Hematopoietic multipotent progenitor cell treated with erythropoietin and hydrocortisone succinate and interleukin-3 and kit ligand, for 15 days (in vitro differentiated cells): Measurements from ENCODE around the gene FADD.
"Not testable (repeated sequence)": the region's sequence is repeated elsewhere in the genome, so short reads cannot be mapped to it uniquely, and the experiment has no call there.

ENCODE experiments used
- DNase-seq: peaks from one replicate; pipeline ENCODE4 v3.0.0-alpha.2; 2015; ENCODE audit warnings: low spot score

Gene FADD

GRCh38 chr11:70182266-70182665 is 20.8 kb upstream of the FADD start:
- DNase-seq: no peak

GRCh38 chr11:70183032-70183431 is 20.1 kb upstream of the FADD start:
- no peak for DNase-seq

- DNase-seq: no peak
Measured at GRCh38 chr11:70183483-70184176, 19.5 kb upstream of the FADD start.

- DNase-seq: no peak
Measured at GRCh38 chr11:70184396-70184795, 18.7 kb upstream of the FADD start.

GRCh38 chr11:70185348-70186055 is 17.6 kb upstream of the FADD start:
- DNase-seq: no peak

- no peak for DNase-seq
Measured at GRCh38 chr11:70186420-70186819, 16.7 kb upstream of the FADD start.

- DNase-seq: no peak
Measured at GRCh38 chr11:70186936-70187335, 16.2 kb upstream of the FADD start.

GRCh38 chr11:70187771-70188170 is 15.3 kb upstream of the FADD start:
- no peak for DNase-seq

- no peak for DNase-seq
Measured at GRCh38 chr11:70189622-70190021, 13.5 kb upstream of the FADD start.

- DNase-seq: peak; percentile 55
Measured at GRCh38 chr11:70191495-70192140, 11.5 kb upstream of the FADD start.

- no peak for DNase-seq
Measured at GRCh38 chr11:70192666-70193410, 10.3 kb upstream of the FADD start.

- peak; percentile 10 for DNase-seq
Measured at GRCh38 chr11:70193411-70194292, 9.4 kb upstream of the FADD start.

- no peak for DNase-seq
Measured at GRCh38 chr11:70194792-70195791, 8.0 kb upstream of the FADD start.

- no peak for DNase-seq
Measured at GRCh38 chr11:70200212-70200844, 2.8 kb upstream of the FADD start.

- DNase-seq: not testable (repeated sequence)
Measured at GRCh38 chr11:70201047-70201446, 2.0 kb upstream of the FADD start.

- DNase-seq: no peak
Measured at GRCh38 chr11:70201882-70202861, 924 bp upstream of the FADD start.

GRCh38 chr11:70203751-70204465 is 812 bp downstream of the FADD start:
- DNase-seq: peak; percentile 94

GRCh38 chr11:70204466-70204799 is 1.3 kb downstream of the FADD start:
- DNase-seq: peak; percentile 60
